ENCODE measurements around the gene SEPTIN10. TPM values are rescaled to one million over a fixed set of nuclear protein-coding genes. Genes with fewer than 3 reads are reported as not detected.
A peak's percentile ranks its signal among the peaks of the same experiment; 100 is the strongest.

SEPTIN10 gene
- total RNA-seq, 4 donors from 2014 or later, result 81.7 to 134 (median 114) TPM

DNA sequence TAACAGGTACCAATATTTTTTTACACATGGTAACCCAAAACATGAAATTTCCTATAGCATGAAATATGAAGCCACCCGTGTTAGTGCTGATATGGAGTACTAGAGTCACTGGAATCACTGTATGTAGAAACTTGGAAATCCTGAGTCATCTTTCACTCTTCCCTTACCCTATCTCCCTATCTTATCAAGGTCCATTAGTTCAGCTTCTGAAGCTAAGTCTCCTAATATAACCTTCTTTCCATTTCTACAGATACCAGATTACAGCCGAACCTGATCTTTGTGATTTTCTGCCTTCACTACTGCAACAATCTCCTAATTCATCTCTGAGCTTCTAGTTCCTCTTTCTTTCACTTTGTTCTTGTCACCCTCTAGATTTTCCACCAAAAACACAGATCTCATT is 59.0 kb downstream of the SEPTIN10 start:
- intact Hi-C loops (cut with DNase I; ENCODE audit: low total_unique reads), result no loop called here
- DNase-seq (ENCODE audit: low spot score in 2 of 2), result no peak
- WGBS, 2 donors, result 79 to 87% methylated on average over 2 of the region's 2 CpGs
- no peak overlapping the region for H3K4me3 ChIP-seq (ENCODE audit: low read depth, poor library complexity, severe bottlenecking)
- TF ChIP-seq, protein P1, sequence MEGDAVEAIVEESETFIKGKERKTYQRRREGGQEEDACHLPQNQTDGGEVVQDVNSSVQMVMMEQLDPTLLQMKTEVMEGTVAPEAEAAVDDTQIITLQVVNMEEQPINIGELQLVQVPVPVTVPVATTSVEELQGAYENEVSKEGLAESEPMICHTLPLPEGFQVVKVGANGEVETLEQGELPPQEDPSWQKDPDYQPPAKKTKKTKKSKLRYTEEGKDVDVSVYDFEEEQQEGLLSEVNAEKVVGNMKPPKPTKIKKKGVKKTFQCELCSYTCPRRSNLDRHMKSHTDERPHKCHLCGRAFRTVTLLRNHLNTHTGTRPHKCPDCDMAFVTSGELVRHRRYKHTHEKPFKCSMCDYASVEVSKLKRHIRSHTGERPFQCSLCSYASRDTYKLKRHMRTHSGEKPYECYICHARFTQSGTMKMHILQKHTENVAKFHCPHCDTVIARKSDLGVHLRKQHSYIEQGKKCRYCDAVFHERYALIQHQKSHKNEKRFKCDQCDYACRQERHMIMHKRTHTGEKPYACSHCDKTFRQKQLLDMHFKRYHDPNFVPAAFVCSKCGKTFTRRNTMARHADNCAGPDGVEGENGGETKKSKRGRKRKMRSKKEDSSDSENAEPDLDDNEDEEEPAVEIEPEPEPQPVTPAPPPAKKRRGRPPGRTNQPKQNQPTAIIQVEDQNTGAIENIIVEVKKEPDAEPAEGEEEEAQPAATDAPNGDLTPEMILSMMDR (IDR thresholded peaks at IDR 0.05), result no peak
- no peak for TF ChIP-seq POLR2A (IDR thresholded peaks at IDR 0.05)

GRCh38 chr2:109549016-109549590 is 64.7 kb downstream of the SEPTIN10 start:
- intact Hi-C loops (cut with DNase I; ENCODE audit: low total_unique reads), result loop anchor here (5.0 kb wide), 1 partner anchor 168 kb away; no protein-coding TSS in a partner anchor
- WGBS, 2 donors, result 84 to 87% methylated on average over 4 of the region's 4 CpGs

DNA sequence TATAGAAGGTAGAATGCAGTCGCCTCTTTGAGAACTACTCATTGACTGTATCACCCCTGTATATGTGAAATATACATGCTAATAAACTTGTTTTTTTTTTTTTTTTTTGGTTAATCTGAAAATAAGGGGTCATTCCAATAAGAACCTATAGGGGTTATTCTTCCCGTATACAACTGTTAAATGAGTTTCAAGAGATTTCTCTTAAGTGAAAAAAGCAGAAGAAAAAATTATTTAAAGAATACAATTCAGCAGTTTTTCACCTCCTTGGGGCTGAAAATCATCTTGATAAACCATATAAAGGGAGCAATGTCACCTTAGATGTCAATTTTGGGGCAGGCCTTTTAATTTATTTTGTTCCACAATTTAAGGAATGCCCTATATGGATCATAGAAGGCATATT is 66.5 kb downstream of the SEPTIN10 start:
- intact Hi-C loops (cut with DNase I; ENCODE audit: low total_unique reads), result loop anchor here (5.0 kb wide), 1 partner anchor 170 kb away; no protein-coding TSS in a partner anchor
- TF ChIP-seq, protein P1 (IDR thresholded peaks at IDR 0.05), result no peak
- no peak for TF ChIP-seq POLR2A (IDR thresholded peaks at IDR 0.05)
- 85 to 93% methylated on average over 2 of the region's 2 CpGs for WGBS, 2 donors
- no peak overlapping the region for H3K4me3 ChIP-seq (ENCODE audit: low read depth, poor library complexity, severe bottlenecking)
- DNase-seq (ENCODE audit: low spot score in 2 of 2), result no peak

More at GRCh38 chr2:109549016-109549590, 64.7 kb downstream of the SEPTIN10 start:
- no peak for TF ChIP-seq POLR2A (IDR thresholded peaks at IDR 0.05)
- TF ChIP-seq, protein P1 (IDR thresholded peaks at IDR 0.05), result no peak
- no peak for DNase-seq (ENCODE audit: low spot score in 2 of 2)
- no peak overlapping the region for H3K4me3 ChIP-seq (ENCODE audit: low read depth, poor library complexity, severe bottlenecking)

GRCh38 chr2:109545828-109546713 is 67.7 kb downstream of the SEPTIN10 start:
- no peak overlapping the region for H3K4me3 ChIP-seq (ENCODE audit: low read depth, poor library complexity, severe bottlenecking)
- peak; percentile 52 to 93 for DNase-seq (ENCODE audit: low spot score in 2 of 2)
- intact Hi-C loops (cut with DNase I; ENCODE audit: low total_unique reads), result loop anchor here (5.0 kb wide), 1 partner anchor 171 kb away; no protein-coding TSS in a partner anchor
- TF ChIP-seq, protein P1 (IDR thresholded peaks at IDR 0.05), result peak in 1 of 3 donors; percentile 90
- TF ChIP-seq POLR2A (IDR thresholded peaks at IDR 0.05), result no peak
- 30 to 31% methylated on average over 10 of the region's 10 CpGs for WGBS, 2 donors

GRCh38 chr2:109542384-109542783 is 71.4 kb downstream of the SEPTIN10 start:
- 90 to 94% methylated on average over 6 of the region's 6 CpGs for WGBS, 2 donors
- no peak for TF ChIP-seq POLR2A (IDR thresholded peaks at IDR 0.05)
- TF ChIP-seq, protein P1 (IDR thresholded peaks at IDR 0.05), result no peak
- DNase-seq (ENCODE audit: low spot score in 2 of 2), result no peak
- intact Hi-C loops (cut with DNase I; ENCODE audit: low total_unique reads), result no loop called here
- no peak overlapping the region for H3K4me3 ChIP-seq (ENCODE audit: low read depth, poor library complexity, severe bottlenecking)
